M059J (cell line): Measurements from ENCODE around the gene KCNH1. TPM values are rescaled to one million over a fixed set of nuclear protein-coding genes. Genes with fewer than 3 reads are reported as not detected.
"Not testable (repeated sequence)": the region's sequence is repeated elsewhere in the genome, so short reads cannot be mapped to it uniquely, and the experiment has no call there.

Experiments
- DNase-seq: peaks from one replicate; pipeline ENCODE4 v3.0.0-alpha.2; 2012; ENCODE audit warnings: low read depth
- total RNA-seq: library from RNA; depleted of rRNA; stranded (reverse); fragments of >200 nt; shearing (Covaris generic); gene quantifications from 2 replicates; pipeline ENCODE4 v1.2.3, GENCODE V29; 2014

Gene KCNH1
- total RNA-seq, 1 experiment from 2014 or later, result 3.2 TPM

GRCh38 chr1:211013346-211014240 lies 120.4 kb downstream of the KCNH1 start:
- peak; percentile 74 for DNase-seq

DNA sequence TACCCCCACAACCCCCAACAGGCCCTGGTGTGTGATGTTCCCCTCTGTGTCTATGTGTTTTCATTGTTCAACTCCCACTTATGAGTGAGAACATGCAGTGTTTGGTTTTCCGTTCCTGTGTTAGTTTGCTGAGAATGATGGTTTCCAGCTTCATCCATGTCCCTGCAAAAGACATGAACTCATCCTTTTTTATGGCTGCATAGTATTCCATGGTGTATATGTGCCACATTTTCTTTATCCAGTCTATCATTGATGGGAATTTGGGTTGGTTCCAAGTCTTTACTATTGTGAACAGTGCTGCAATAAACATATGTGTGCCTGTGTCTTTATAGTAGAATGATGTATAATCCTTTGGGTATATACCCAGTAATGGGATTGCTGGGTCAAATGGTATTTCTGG lies 122.8 kb downstream of the KCNH1 start:
- not testable (repeated sequence) for DNase-seq

GRCh38 chr1:211009944-211010343 lies 124.0 kb downstream of the KCNH1 start:
- no peak for DNase-seq

- DNase-seq, result no peak
Observed at GRCh38 chr1:211007830-211008229, 126.1 kb downstream of the KCNH1 start.

DNA sequence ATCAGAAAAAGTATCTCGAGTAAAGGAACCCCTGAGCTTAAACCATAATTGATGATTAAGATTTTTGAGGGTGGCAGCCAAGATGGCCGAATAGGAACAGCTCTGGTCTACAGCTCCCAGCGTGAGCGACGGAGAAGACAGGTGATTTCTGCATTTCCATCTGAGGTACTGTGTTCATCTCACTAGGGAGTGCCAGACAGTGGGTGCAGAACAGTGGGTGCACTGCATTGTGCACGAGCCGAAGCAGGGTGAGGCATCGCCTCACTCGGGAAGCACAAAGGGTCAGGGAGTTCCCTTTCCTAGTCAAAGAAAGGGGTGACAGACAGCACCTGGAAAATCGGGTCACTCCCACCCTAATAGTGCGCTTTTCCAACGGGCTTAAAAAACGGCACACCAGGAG lies 138.0 kb downstream of the KCNH1 start:
- DNase-seq, result not testable (repeated sequence)

GRCh38 chr1:210992837-210993236 lies 141.1 kb downstream of the KCNH1 start:
- no peak for DNase-seq

DNA sequence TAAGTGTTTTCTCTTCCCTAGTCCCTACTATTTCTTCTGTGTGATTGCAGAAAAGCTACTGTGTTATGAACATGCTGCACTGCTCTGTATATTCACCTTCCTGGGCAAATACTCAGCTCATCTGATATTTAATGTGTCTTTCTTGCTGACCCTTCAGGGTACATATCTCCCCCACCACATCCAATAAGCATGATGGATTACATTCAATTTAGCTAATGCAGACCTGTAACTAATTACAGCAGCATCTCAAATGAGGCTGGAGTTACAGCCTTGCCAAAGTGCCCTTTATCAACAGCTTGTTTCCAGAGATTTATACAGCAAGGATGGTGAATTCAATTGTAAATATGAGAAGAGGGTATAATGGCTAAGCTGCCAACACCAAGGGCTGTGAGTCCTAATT lies 144.0 kb downstream of the KCNH1 start:
- DNase-seq, result no peak

GRCh38 chr1:210981490-210981889 lies 152.5 kb downstream of the KCNH1 start:
- DNase-seq, result peak; percentile 46

DNA sequence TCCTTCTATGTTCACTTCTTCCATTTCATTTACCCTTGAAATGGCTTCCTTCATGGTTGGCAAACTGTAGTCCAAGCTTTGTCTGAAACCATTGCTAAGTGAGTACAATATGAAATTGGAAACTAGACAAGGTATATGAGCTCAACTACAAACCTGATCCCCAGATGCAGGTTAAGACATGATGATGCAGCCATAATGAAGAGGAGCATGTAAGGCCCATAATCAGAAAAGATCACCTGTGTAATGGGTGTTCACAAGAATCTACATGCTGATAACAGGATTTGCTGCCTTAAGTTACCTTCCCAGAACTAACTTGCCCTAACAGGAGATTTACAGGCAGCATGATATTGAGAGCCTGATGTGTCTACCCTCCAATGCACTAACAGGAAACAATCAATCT lies 153.9 kb downstream of the KCNH1 start:
- no peak for DNase-seq

DNA sequence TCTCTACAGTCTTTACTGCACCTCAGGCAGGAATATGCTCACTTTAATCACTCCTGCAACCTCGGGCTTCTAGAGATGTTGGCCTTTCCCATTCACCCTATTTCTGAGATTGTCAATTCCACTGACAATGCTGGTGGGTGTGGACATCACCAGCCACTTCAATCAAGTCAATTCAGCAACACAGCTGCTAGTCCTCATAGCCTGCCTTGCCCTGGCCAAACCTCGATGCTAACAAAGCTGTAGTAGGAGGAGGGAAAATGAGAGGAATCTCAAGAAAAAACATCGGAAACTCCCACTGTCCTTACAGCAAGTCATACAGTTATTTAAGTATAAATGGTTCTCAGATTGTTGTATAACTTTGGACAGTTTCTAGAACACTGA lies 155.0 kb downstream of the KCNH1 start:
- no peak for DNase-seq

- peak; percentile 14 for DNase-seq
Observed at GRCh38 chr1:210978316-210978973, 155.5 kb downstream of the KCNH1 start.

DNA sequence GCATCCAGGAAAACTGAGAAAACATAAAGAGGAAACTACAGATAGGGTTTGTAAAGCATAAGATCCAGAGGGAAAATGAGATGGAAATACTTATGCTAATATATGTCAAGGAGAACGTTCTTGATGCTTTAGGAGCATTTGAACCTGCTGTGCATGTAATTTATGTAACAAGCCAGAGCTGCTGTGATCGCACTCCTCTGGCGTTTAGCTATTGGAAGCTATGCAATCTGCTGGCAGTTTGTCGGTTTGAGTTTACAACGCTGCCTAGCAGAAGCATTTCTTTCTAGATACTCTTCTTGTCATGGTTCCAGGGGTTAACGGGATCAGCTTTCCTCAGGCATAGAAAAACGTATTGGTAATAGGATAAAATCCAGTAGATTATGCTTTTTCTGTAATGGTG lies 182.7 kb downstream of the KCNH1 start:
- no peak for DNase-seq

GRCh38 chr1:210949940-210950546 lies 183.9 kb downstream of the KCNH1 start:
- peak; percentile 40 for DNase-seq

GRCh38 chr1:210949489-210949888 lies 184.5 kb downstream of the KCNH1 start:
- DNase-seq, result no peak

DNA sequence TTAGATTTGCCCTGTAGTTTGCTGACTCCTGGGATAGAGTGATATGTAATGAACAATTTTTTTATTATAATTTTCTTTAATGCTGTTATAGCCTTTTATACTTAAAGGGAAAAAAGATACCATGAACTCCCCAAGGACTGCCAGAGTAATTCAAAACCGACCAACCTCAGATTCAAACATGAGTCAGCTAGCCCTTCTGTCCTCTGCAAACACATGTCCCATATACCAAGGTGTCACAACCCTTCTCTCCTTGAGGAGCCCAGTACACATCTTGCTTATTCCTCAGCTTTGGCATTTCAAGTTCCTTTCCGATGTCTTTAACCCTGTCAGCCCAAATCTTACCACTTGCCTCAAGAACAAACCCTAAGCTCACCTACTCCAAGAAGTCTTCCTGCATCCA lies 184.9 kb downstream of the KCNH1 start:
- DNase-seq, result peak; percentile 29

DNA sequence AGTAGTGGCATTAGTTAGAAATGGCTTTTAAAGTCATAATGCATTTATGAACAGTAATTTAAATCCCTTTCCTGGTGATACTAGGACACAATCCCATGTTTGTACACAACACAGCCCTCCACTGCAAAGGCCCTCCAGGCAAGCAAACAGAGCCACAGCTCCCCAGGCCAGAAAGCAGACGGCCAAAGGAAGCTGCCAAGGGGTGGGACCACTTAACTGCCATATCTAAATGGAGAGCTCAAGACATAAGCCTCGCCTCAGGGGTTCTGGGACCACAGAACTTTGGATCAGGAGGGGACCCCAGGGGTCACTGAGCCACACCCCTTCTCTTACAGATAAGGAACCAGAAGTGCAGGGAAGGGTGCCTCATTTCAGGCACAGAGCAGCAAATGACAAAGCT lies 189.7 kb downstream of the KCNH1 start:
- no peak for DNase-seq

GRCh38 chr1:210942513-210942912 lies 191.4 kb downstream of the KCNH1 start:
- DNase-seq, result no peak

DNA sequence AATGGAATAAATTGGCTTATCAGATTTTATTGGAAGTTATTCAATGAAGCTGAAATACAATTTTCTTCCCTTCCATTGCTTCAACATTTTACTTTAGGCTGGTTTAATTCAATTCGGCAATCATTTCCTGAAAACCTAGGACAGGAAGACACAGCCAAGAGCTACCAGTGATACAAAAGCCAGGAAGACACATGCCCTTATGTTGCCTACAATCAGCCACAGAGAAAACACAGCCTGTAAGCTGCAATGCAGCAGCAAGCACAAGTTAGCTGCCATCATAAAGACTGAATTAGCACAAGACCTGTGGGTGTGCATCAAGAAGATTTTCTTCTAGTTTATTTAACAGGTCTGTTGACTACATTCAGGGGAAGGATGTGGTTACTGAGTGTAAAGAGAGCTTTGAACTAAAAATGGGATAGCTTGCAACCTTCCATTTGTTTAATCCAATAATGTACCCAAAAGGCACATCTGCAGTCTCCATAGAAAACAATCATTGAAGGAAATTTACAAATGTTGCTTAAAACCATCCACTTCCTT lies 193.8 kb downstream of the KCNH1 start:
- peak; percentile 12 for DNase-seq

GRCh38 chr1:210938416-210938925 lies 195.5 kb downstream of the KCNH1 start:
- DNase-seq, result peak; percentile 54

GRCh38 chr1:210937846-210938245 lies 196.1 kb downstream of the KCNH1 start:
- DNase-seq, result peak; percentile 46

GRCh38 chr1:210935905-210936304 lies 198.0 kb downstream of the KCNH1 start:
- DNase-seq, result no peak

GRCh38 chr1:210932104-210932503 lies 201.8 kb downstream of the KCNH1 start:
- no peak for DNase-seq
